WTC11 (cell line): ENCODE results near the gene KIF21A. TPM values are rescaled to one million over a fixed set of nuclear protein-coding genes. Genes with fewer than 3 reads are reported as not detected.

Source experiments
- ATF1 ChIP-seq: sonication (generic); formaldehyde crosslinking; IDR thresholded peaks from 2 replicates; pipeline ENCODE4 v1.8.1; 2023; ENCODE audit warnings: mild to moderate bottlenecking, moderate library complexity, missing genetic modification reagents
- CREB1 ChIP-seq: sonication (generic); formaldehyde crosslinking; IDR thresholded peaks from 2 replicates; pipeline ENCODE4 v1.8.0; 2023; ENCODE audit warnings: mild to moderate bottlenecking, missing genetic modification reagents
- EMX1 ChIP-seq: fragments of 250-450 bp; sonication (Bioruptor Pico); IDR thresholded peaks from 2 replicates; pipeline ENCODE4 v1.8.0; 2021; ENCODE audit warnings: mild to moderate bottlenecking
- FOXP1 ChIP-seq: sonication (generic); formaldehyde crosslinking; IDR thresholded peaks from 2 replicates; pipeline ENCODE4 v1.8.0; 2022; ENCODE audit warnings: missing genetic modification reagents, mild to moderate bottlenecking, moderate library complexity, borderline replicate concordance
- KAT7 ChIP-seq: sonication (generic); formaldehyde crosslinking; IDR thresholded peaks from 2 replicates; pipeline ENCODE4 v1.8.1; 2023; ENCODE audit warnings: missing genetic modification reagents, mild to moderate bottlenecking, borderline replicate concordance
- MYBL2 ChIP-seq: sonication (generic); formaldehyde crosslinking; IDR thresholded peaks from 2 replicates; pipeline ENCODE4 v1.8.1; 2023; ENCODE audit warnings: mild to moderate bottlenecking, moderate library complexity, missing genetic modification reagents
- NR1H2 ChIP-seq: sonication (generic); formaldehyde crosslinking; IDR thresholded peaks from 2 replicates; pipeline ENCODE4 v1.9.0; 2021; ENCODE audit warnings: mild to moderate bottlenecking, moderate library complexity, missing genetic modification reagents
- RELA ChIP-seq: sonication (generic); formaldehyde crosslinking; IDR thresholded peaks from 2 replicates; pipeline ENCODE4 v1.8.1; 2022; ENCODE audit warnings: missing genetic modification reagents, mild to moderate bottlenecking, borderline replicate concordance
- SOX15 ChIP-seq: fragments of 250-450 bp; sonication (Bioruptor Pico); IDR thresholded peaks from 2 replicates; pipeline ENCODE4 v1.9.0; 2021; ENCODE audit warnings: mild to moderate bottlenecking
- SP1 ChIP-seq: sonication (generic); formaldehyde crosslinking; conservative IDR thresholded peaks from 2 replicates; pipeline ENCODE4 v1.8.1; 2022; ENCODE audit warnings: missing genetic modification reagents
- ZNF121 ChIP-seq: sonication (generic); formaldehyde crosslinking; IDR thresholded peaks from 2 replicates; pipeline ENCODE4 v1.8.0; 2023; ENCODE audit warnings: missing genetic modification reagents
- ZNF263 ChIP-seq: sonication (generic); formaldehyde crosslinking; IDR thresholded peaks from 2 replicates; pipeline ENCODE4 v1.8.1; 2022; ENCODE audit warnings: low read depth, mild to moderate bottlenecking, moderate library complexity, missing genetic modification reagents
- ZNF671 ChIP-seq: fragments of 250-450 bp; sonication (Bioruptor Pico); IDR thresholded peaks from 2 replicates; pipeline ENCODE4 v1.8.0; 2021; ENCODE audit warnings: mild to moderate bottlenecking
- total RNA-seq: library from RNA; stranded (reverse); gene quantifications from 3 replicates; pipeline ENCODE4 v1.2.3, GENCODE V29; 2021
- TF ChIP-seq, protein P1 (sequence below): sonication (generic); formaldehyde crosslinking; IDR thresholded peaks from 2 replicates; pipeline ENCODE4 v1.8.0; 2022; ENCODE audit warnings: mild to moderate bottlenecking, missing genetic modification reagents
- TF ChIP-seq, protein P2 (sequence below): sonication (generic); formaldehyde crosslinking; conservative IDR thresholded peaks from 2 replicates; pipeline ENCODE4 v1.8.1; 2023; ENCODE audit warnings: mild to moderate bottlenecking, low read depth, missing genetic modification reagents, moderate library complexity
- TF ChIP-seq, protein P3 (sequence below): sonication (generic); formaldehyde crosslinking; IDR thresholded peaks from 2 replicates; pipeline ENCODE4 v1.8.1; 2023; ENCODE audit warnings: mild to moderate bottlenecking, missing genetic modification reagents, borderline replicate concordance
- TF ChIP-seq, protein P4 (sequence below): sonication (generic); formaldehyde crosslinking; IDR thresholded peaks from 2 replicates; pipeline ENCODE4 v1.8.0; 2022; ENCODE audit warnings: mild to moderate bottlenecking, missing genetic modification reagents
- TF ChIP-seq, protein P5 (sequence below): sonication (generic); formaldehyde crosslinking; IDR thresholded peaks from 2 replicates; pipeline ENCODE4 v1.8.1; 2023; ENCODE audit warnings: mild to moderate bottlenecking, missing genetic modification reagents, moderate library complexity
- TF ChIP-seq, protein P6 (sequence below): sonication (generic); formaldehyde crosslinking; IDR thresholded peaks from 2 replicates; pipeline ENCODE4 v1.8.1; 2022; ENCODE audit warnings: mild to moderate bottlenecking, moderate library complexity, missing genetic modification reagents
- TF ChIP-seq, protein P7 (sequence below): sonication (generic); formaldehyde crosslinking; conservative IDR thresholded peaks from 2 replicates; pipeline ENCODE4 v1.8.1; 2022; ENCODE audit warnings: mild to moderate bottlenecking, missing genetic modification reagents
- TF ChIP-seq, protein P8 (sequence below): sonication (generic); formaldehyde crosslinking; IDR thresholded peaks from 2 replicates; pipeline ENCODE4 v1.8.1; 2023; ENCODE audit warnings: mild to moderate bottlenecking, missing genetic modification reagents
- TF ChIP-seq, protein P9 (sequence below): sonication (generic); formaldehyde crosslinking; IDR thresholded peaks from 2 replicates; pipeline ENCODE4 v1.8.0; 2022; ENCODE audit warnings: mild to moderate bottlenecking, missing genetic modification reagents

Gene KIF21A
- total RNA-seq, 1 experiment from 2014 or later: 34.7 TPM

DNA sequence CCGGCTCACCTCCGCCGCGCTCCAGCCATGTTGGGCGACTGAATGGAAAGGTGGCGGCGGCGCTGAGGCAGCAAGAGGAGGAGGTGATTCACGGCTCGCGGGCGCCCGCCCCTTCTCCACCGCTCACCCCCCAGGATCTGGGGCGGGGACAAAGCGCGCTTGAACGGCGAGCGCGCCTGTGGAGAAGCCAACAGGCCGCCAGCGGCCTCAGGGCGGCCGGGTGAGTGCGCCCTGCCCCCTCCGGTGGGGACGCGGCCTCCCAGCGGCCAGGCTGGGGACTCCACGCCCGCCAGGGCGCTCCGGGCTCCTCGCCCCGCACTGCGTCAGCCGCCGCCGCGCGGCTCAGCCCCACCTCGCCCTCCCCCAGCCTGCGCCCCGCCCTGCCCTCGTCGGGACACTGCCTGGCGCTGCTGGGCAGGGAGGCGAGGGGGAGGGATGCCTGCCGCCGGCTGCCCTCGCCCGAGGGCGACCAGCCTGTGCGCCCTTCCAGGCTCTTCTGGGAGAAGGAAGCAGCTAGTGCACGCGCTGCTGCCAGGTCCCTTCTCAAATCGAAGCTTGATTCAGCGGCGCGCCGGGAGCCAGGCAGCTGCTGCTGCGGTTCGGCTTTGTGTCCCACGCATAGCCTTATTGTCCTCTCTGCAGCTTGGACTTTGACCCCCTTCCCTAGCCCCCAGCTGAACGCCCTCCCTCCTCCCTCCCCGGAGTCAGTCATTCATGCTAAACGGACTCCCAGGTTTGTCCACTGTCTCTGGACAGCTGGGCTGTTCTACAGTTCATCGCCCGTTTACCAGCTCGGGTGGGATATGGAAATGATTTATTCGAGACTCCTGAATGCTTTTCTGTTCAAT lies at the start of gene KIF21A (continued):
- TF ChIP-seq, protein P1, sequence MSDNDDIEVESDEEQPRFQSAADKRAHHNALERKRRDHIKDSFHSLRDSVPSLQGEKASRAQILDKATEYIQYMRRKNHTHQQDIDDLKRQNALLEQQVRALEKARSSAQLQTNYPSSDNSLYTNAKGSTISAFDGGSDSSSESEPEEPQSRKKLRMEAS: 0 out of 2 replicates have a peak, but pooled peaks have one; percentile 25
- TF ChIP-seq, protein P2, sequence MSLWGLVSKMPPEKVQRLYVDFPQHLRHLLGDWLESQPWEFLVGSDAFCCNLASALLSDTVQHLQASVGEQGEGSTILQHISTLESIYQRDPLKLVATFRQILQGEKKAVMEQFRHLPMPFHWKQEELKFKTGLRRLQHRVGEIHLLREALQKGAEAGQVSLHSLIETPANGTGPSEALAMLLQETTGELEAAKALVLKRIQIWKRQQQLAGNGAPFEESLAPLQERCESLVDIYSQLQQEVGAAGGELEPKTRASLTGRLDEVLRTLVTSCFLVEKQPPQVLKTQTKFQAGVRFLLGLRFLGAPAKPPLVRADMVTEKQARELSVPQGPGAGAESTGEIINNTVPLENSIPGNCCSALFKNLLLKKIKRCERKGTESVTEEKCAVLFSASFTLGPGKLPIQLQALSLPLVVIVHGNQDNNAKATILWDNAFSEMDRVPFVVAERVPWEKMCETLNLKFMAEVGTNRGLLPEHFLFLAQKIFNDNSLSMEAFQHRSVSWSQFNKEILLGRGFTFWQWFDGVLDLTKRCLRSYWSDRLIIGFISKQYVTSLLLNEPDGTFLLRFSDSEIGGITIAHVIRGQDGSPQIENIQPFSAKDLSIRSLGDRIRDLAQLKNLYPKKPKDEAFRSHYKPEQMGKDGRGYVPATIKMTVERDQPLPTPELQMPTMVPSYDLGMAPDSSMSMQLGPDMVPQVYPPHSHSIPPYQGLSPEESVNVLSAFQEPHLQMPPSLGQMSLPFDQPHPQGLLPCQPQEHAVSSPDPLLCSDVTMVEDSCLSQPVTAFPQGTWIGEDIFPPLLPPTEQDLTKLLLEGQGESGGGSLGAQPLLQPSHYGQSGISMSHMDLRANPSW (CRISPR knock-in tag): no peak
- TF ChIP-seq MYBL2 (peak; percentile 69; the same call in 1 of the 2 replicates), NR1H2 (CRISPR knock-in tag) (no peak), ZNF263 (CRISPR knock-in tag) (no peak), KAT7 (0 out of 2 replicates have a peak, but pooled peaks have one; percentile 73), EMX1 (no peak), CREB1 (CRISPR knock-in tag) (no peak), SP1 (CRISPR knock-in tag) (peak; percentile 63), FOXP1 (CRISPR knock-in tag) (peak; percentile 43), ZNF121 (CRISPR knock-in tag) (no peak), SOX15 (CRISPR knock-in tag) (no peak), ZNF671 (CRISPR knock-in tag) (no peak), ATF1 (CRISPR knock-in tag) (no peak), RELA (peak; percentile 56; the same call in 1 of the 2 replicates)
- TF ChIP-seq, protein P3, sequence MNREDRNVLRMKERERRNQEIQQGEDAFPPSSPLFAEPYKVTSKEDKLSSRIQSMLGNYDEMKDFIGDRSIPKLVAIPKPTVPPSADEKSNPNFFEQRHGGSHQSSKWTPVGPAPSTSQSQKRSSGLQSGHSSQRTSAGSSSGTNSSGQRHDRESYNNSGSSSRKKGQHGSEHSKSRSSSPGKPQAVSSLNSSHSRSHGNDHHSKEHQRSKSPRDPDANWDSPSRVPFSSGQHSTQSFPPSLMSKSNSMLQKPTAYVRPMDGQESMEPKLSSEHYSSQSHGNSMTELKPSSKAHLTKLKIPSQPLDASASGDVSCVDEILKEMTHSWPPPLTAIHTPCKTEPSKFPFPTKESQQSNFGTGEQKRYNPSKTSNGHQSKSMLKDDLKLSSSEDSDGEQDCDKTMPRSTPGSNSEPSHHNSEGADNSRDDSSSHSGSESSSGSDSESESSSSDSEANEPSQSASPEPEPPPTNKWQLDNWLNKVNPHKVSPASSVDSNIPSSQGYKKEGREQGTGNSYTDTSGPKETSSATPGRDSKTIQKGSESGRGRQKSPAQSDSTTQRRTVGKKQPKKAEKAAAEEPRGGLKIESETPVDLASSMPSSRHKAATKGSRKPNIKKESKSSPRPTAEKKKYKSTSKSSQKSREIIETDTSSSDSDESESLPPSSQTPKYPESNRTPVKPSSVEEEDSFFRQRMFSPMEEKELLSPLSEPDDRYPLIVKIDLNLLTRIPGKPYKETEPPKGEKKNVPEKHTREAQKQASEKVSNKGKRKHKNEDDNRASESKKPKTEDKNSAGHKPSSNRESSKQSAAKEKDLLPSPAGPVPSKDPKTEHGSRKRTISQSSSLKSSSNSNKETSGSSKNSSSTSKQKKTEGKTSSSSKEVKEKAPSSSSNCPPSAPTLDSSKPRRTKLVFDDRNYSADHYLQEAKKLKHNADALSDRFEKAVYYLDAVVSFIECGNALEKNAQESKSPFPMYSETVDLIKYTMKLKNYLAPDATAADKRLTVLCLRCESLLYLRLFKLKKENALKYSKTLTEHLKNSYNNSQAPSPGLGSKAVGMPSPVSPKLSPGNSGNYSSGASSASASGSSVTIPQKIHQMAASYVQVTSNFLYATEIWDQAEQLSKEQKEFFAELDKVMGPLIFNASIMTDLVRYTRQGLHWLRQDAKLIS (CRISPR knock-in tag): no peak
- TF ChIP-seq, protein P4, sequence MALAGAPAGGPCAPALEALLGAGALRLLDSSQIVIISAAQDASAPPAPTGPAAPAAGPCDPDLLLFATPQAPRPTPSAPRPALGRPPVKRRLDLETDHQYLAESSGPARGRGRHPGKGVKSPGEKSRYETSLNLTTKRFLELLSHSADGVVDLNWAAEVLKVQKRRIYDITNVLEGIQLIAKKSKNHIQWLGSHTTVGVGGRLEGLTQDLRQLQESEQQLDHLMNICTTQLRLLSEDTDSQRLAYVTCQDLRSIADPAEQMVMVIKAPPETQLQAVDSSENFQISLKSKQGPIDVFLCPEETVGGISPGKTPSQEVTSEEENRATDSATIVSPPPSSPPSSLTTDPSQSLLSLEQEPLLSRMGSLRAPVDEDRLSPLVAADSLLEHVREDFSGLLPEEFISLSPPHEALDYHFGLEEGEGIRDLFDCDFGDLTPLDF (CRISPR knock-in tag): no peak
- TF ChIP-seq, protein P5, sequence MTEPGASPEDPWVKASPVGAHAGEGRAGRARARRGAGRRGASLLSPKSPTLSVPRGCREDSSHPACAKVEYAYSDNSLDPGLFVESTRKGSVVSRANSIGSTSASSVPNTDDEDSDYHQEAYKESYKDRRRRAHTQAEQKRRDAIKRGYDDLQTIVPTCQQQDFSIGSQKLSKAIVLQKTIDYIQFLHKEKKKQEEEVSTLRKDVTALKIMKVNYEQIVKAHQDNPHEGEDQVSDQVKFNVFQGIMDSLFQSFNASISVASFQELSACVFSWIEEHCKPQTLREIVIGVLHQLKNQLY (CRISPR knock-in tag): no peak
- TF ChIP-seq, protein P6, sequence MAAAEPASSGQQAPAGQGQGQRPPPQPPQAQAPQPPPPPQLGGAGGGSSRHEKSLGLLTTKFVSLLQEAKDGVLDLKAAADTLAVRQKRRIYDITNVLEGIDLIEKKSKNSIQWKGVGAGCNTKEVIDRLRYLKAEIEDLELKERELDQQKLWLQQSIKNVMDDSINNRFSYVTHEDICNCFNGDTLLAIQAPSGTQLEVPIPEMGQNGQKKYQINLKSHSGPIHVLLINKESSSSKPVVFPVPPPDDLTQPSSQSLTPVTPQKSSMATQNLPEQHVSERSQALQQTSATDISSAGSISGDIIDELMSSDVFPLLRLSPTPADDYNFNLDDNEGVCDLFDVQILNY (CRISPR knock-in tag): 0 out of 2 replicates have a peak, but pooled peaks have one; percentile 6
- TF ChIP-seq, protein P7, sequence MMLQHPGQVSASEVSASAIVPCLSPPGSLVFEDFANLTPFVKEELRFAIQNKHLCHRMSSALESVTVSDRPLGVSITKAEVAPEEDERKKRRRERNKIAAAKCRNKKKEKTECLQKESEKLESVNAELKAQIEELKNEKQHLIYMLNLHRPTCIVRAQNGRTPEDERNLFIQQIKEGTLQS (CRISPR knock-in tag): no peak
- TF ChIP-seq, protein P8, sequence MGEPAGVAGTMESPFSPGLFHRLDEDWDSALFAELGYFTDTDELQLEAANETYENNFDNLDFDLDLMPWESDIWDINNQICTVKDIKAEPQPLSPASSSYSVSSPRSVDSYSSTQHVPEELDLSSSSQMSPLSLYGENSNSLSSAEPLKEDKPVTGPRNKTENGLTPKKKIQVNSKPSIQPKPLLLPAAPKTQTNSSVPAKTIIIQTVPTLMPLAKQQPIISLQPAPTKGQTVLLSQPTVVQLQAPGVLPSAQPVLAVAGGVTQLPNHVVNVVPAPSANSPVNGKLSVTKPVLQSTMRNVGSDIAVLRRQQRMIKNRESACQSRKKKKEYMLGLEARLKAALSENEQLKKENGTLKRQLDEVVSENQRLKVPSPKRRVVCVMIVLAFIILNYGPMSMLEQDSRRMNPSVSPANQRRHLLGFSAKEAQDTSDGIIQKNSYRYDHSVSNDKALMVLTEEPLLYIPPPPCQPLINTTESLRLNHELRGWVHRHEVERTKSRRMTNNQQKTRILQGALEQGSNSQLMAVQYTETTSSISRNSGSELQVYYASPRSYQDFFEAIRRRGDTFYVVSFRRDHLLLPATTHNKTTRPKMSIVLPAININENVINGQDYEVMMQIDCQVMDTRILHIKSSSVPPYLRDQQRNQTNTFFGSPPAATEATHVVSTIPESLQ (CRISPR knock-in tag): no peak
- TF ChIP-seq, protein P9, sequence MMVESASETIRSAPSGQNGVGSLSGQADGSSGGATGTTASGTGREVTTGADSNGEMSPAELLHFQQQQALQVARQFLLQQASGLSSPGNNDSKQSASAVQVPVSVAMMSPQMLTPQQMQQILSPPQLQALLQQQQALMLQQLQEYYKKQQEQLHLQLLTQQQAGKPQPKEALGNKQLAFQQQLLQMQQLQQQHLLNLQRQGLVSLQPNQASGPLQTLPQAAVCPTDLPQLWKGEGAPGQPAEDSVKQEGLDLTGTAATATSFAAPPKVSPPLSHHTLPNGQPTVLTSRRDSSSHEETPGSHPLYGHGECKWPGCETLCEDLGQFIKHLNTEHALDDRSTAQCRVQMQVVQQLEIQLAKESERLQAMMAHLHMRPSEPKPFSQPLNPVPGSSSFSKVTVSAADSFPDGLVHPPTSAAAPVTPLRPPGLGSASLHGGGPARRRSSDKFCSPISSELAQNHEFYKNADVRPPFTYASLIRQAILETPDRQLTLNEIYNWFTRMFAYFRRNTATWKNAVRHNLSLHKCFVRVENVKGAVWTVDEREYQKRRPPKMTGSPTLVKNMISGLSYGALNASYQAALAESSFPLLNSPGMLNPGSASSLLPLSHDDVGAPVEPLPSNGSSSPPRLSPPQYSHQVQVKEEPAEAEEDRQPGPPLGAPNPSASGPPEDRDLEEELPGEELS (CRISPR knock-in tag): peak; percentile 52; the same call in 1 of the 2 replicates
